PFSK-1 (cell line): Measurements from ENCODE around the gene DDX17.

Source experiments
- FOXP2 ChIP-seq: optimal IDR thresholded peaks from 2 replicates; pipeline ENCODE3; 2011; ENCODE audit warnings: borderline replicate concordance, control low read depth, inconsistent platforms; ENCODE audit not compliant: insufficient read depth; ENCODE audit errors: extremely low read length, extremely low read depth
- POLR2AphosphoS5 ChIP-seq: IDR thresholded peaks from 2 replicates; pipeline ENCODE4 v1.6.1; 2012; ENCODE audit warnings: low read depth, mild to moderate bottlenecking, control low read depth, low read length, moderate library complexity
- REST ChIP-seq, 2 experiments: IDR thresholded peaks; 2 replicates each; pipeline versions ENCODE4 v1.6.1 to v1.8.0; 2011 to 2012; ENCODE audit warnings: low read depth in 2 of 2, low read length in 2 of 2, control low read depth in 1 of 2, inconsistent platforms in 1 of 2, mild to moderate bottlenecking in 1 of 2, moderate library complexity in 1 of 2; ENCODE audit not compliant: insufficient read depth in 1 of 2
- SIN3A ChIP-seq: IDR thresholded peaks from 2 replicates; pipeline ENCODE4 v1.6.1; 2012; ENCODE audit warnings: mild to moderate bottlenecking, low read length, moderate library complexity, borderline replicate concordance; ENCODE audit not compliant: insufficient read depth
- TAF1 ChIP-seq: IDR thresholded peaks from 2 replicates; pipeline ENCODE4 v1.6.1; 2012; ENCODE audit warnings: low read length, control low read depth, borderline replicate concordance; ENCODE audit not compliant: insufficient read depth

GRCh38 chr22:38482662-38483308 lies 23.3 kb downstream of the DDX17 start:
- peak; percentile 7; the same call in 1 of the 2 replicates for TF ChIP-seq SIN3A
- TF ChIP-seq POLR2AphosphoS5, result peak; percentile 42; the same call in 1 of the 2 replicates
- TF ChIP-seq REST (IDR thresholded peaks at IDR 0.05; ENCODE audit: insufficient read depth in 1 of 2, low read depth in 2 of 2, low read length in 2 of 2), result no peak
- TF ChIP-seq TAF1, result no peak
- no peak for TF ChIP-seq FOXP2
